GM12891 (cell line): ENCODE data around the gene LMNTD2.

Experiments used
- POLR2A ChIP-seq: IDR thresholded peaks from 2 replicates; pipeline ENCODE4 v1.6.1; 2011; ENCODE audit warnings: low read depth, low read length, control low read depth
- POLR2AphosphoS5 ChIP-seq: IDR thresholded peaks from 2 replicates; pipeline ENCODE4 v1.6.1; 2011; ENCODE audit warnings: low read depth, low read length, control low read depth
- POU2F2 ChIP-seq: IDR thresholded peaks from 2 replicates; pipeline ENCODE4 v1.6.1; 2011; ENCODE audit warnings: low read depth, mild to moderate bottlenecking, control low read depth, low read length, moderate library complexity
- SPI1 ChIP-seq: IDR thresholded peaks from 2 replicates; pipeline ENCODE4 v1.6.1; 2011; ENCODE audit warnings: low read depth, low read length, control low read depth
- TAF1 ChIP-seq: IDR thresholded peaks from 2 replicates; pipeline ENCODE4 v1.6.1; 2011; ENCODE audit warnings: low read depth, low read length, control low read depth

- no peak for TF ChIP-seq TAF1
- no peak for TF ChIP-seq POLR2A
- peak; percentile 20; the same call in 1 of the 2 replicates for TF ChIP-seq POLR2AphosphoS5
- no peak for TF ChIP-seq SPI1
- no peak for TF ChIP-seq POU2F2
These were observed 41.2 kb upstream of the LMNTD2 start for GRCh38 chr11:601573-602245.
